ENCODE results near the gene ERN1. TPM values are rescaled to one million over a fixed set of nuclear protein-coding genes. Genes with fewer than 3 reads are reported as not detected.
A peak's percentile ranks its signal among the peaks of the same experiment; 100 is the strongest.

ERN1 gene
- polyA plus RNA-seq, 1 donor (not counting 4 experiments of a cell fraction or from before 2014, with no cell fraction given): 7.1 TPM

DNA sequence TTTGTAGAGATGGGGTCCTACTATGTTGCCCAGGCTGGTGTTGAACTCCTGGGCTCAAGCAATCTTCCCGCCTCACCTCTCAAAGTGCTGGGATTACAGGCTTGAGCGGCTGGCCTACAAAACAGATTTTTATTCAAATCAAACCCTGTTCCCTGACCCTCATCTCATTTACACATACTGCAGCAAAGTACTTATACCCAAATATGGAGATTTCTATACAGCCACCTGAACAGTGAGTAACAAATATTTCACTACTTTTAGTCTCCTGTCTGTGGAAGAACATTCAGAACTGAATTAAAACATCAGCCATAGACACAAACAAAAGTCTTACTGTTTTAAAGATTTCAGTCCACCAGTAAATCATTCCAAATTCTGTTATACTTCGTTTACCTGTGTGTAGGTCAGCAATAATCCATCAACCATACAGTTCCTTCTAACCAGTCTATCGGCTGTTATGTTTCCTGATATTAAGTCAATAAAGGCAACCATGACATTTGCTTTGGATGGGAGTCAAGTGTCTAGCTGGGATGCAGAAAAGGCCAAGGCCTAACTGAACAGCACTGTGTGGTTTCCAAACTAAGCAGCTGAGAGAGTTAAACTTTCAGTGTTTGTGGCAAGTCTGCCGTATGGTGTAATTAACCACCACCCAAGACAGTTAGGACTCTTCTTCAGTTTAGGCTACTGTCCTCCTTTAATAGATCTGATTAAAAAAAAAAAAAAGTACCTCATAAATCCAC is 22.3 kb downstream of the ERN1 start:
- Histone ChIP-seq H3K9me1 (ENCODE audit: control insufficient read depth, extremely low read depth, insufficient read depth, low read length) (no peaks in the 10 kb centered on the region), H2AFZ (ENCODE audit: control insufficient read depth, low read length) (no peak overlapping the region), H3K4me1 (ENCODE audit: control insufficient read depth, extremely low read depth, insufficient read depth, low read length) (peaks cover 44% of the 10 kb centered on the region), H3K36me3 (ENCODE audit: control insufficient read depth in 2 of 2, extremely low read depth in 1 of 2, insufficient read depth in 2 of 2, low read length in 2 of 2) (peaks cover 1 to 7% of the 10 kb centered on the region in 2 experiments), H3K4me2 (ENCODE audit: control insufficient read depth, extremely low read depth, insufficient read depth, low read depth, low read length) (no peak overlapping the region), H3K27me3 (ENCODE audit: control insufficient read depth, extremely low read depth, insufficient read depth, low read length) (no peaks in the 10 kb centered on the region), H3K27ac (ENCODE audit: control insufficient read depth, insufficient read depth, low read length) (no peak overlapping the region), H4K20me1 (ENCODE audit: control insufficient read depth, extremely low read depth, insufficient read depth, low read length) (no peaks in the 10 kb centered on the region), H3K4me3 (ENCODE audit: control insufficient read depth in 2 of 3, extremely low read depth in 1 of 3, insufficient read depth in 2 of 3, low read depth in 1 of 3, low read length in 3 of 3) (no peak overlapping the region), H3K9me3 (ENCODE audit: control insufficient read depth, low read depth, low read length) (no peaks in the 10 kb centered on the region), H3K9ac (ENCODE audit: control insufficient read depth, extremely low read depth, insufficient read depth, low read length) (no peak overlapping the region), H3K79me2 (ENCODE audit: control insufficient read depth, insufficient read depth, low read length) (peaks cover 14% of the 10 kb centered on the region)
- FAIRE-seq (no peak), DNase-seq (ENCODE audit: low read depth, low spot score) (no peak)
- TF ChIP-seq EZH2 (IDR thresholded peaks at IDR 0.05; ENCODE audit: low read length): no peak
- TF ChIP-seq, protein P1, sequence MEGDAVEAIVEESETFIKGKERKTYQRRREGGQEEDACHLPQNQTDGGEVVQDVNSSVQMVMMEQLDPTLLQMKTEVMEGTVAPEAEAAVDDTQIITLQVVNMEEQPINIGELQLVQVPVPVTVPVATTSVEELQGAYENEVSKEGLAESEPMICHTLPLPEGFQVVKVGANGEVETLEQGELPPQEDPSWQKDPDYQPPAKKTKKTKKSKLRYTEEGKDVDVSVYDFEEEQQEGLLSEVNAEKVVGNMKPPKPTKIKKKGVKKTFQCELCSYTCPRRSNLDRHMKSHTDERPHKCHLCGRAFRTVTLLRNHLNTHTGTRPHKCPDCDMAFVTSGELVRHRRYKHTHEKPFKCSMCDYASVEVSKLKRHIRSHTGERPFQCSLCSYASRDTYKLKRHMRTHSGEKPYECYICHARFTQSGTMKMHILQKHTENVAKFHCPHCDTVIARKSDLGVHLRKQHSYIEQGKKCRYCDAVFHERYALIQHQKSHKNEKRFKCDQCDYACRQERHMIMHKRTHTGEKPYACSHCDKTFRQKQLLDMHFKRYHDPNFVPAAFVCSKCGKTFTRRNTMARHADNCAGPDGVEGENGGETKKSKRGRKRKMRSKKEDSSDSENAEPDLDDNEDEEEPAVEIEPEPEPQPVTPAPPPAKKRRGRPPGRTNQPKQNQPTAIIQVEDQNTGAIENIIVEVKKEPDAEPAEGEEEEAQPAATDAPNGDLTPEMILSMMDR (optimal IDR thresholded peaks at IDR 0.05 in 1 of 3, IDR thresholded peaks at IDR 0.05 in 1 of 3, conservative IDR thresholded peaks at IDR 0.05 in 1 of 3; ENCODE audit: extremely low read depth in 1 of 3, insufficient read depth in 2 of 3, low read length in 3 of 3): no peak
- dilution Hi-C loops (cut with MboI; ENCODE audit: extremely low pct_ligation_motif_present, low sequenced_read_pairs): no loop called here

DNA sequence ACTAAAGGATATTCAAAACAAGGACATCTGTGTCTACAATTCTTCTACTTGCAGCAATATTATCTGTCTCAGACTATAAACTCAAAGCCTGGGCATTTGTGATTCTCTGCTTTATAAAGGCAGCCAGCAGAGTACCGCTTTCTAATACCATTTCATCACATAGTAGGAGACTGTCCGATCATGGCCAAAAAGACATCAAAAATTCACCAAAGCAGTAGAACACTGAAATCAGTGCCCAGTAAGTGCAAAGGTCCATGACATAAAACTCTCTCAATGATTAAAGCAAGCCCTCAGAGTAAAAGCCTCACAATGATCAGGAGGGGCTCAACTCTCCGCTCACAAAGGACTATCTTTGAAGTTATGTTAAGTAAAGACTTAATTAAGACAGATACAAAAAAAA is 23.0 kb downstream of the ERN1 start:
- Histone ChIP-seq H3K4me3 (ENCODE audit: control insufficient read depth in 2 of 3, extremely low read depth in 1 of 3, insufficient read depth in 2 of 3, low read depth in 1 of 3, low read length in 3 of 3) (no peak overlapping the region), H3K36me3 (ENCODE audit: control insufficient read depth in 2 of 2, extremely low read depth in 1 of 2, insufficient read depth in 2 of 2, low read length in 2 of 2) (peaks cover 0 to 11% of the 10 kb centered on the region in 2 experiments), H3K9ac (ENCODE audit: control insufficient read depth, extremely low read depth, insufficient read depth, low read length) (no peak overlapping the region), H3K27ac (ENCODE audit: control insufficient read depth, insufficient read depth, low read length) (no peak overlapping the region), H3K79me2 (ENCODE audit: control insufficient read depth, insufficient read depth, low read length) (peaks cover 15% of the 10 kb centered on the region), H3K27me3 (ENCODE audit: control insufficient read depth, extremely low read depth, insufficient read depth, low read length) (no peaks in the 10 kb centered on the region), H3K9me3 (ENCODE audit: control insufficient read depth, low read depth, low read length) (no peaks in the 10 kb centered on the region), H3K4me2 (ENCODE audit: control insufficient read depth, extremely low read depth, insufficient read depth, low read depth, low read length) (peak overlapping the region; percentile 50), H4K20me1 (ENCODE audit: control insufficient read depth, extremely low read depth, insufficient read depth, low read length) (no peaks in the 10 kb centered on the region), H3K9me1 (ENCODE audit: control insufficient read depth, extremely low read depth, insufficient read depth, low read length) (no peaks in the 10 kb centered on the region), H2AFZ (ENCODE audit: control insufficient read depth, low read length) (no peak overlapping the region), H3K4me1 (ENCODE audit: control insufficient read depth, extremely low read depth, insufficient read depth, low read length) (peaks cover 49% of the 10 kb centered on the region)
- FAIRE-seq (no peak), DNase-seq (ENCODE audit: low read depth, low spot score) (no peak)
- dilution Hi-C loops (cut with MboI; ENCODE audit: extremely low pct_ligation_motif_present, low sequenced_read_pairs): no loop called here
- TF ChIP-seq, protein P1 (optimal IDR thresholded peaks at IDR 0.05 in 1 of 3, IDR thresholded peaks at IDR 0.05 in 1 of 3, conservative IDR thresholded peaks at IDR 0.05 in 1 of 3; ENCODE audit: extremely low read depth in 1 of 3, insufficient read depth in 2 of 3, low read length in 3 of 3): no peak
- TF ChIP-seq EZH2 (IDR thresholded peaks at IDR 0.05; ENCODE audit: low read length): no peak
